GM12872 (cell line): ENCODE measurements around the gene VHLL.

ENCODE experiments used
- TF ChIP-seq, protein P1 (sequence below): IDR thresholded peaks from 3 replicates; pipeline ENCODE4 v1.5.1; 2011; ENCODE audit warnings: low read depth, mild to moderate bottlenecking, low read length, moderate library complexity; ENCODE audit not compliant: insufficient read depth

Gene VHLL

DNA sequence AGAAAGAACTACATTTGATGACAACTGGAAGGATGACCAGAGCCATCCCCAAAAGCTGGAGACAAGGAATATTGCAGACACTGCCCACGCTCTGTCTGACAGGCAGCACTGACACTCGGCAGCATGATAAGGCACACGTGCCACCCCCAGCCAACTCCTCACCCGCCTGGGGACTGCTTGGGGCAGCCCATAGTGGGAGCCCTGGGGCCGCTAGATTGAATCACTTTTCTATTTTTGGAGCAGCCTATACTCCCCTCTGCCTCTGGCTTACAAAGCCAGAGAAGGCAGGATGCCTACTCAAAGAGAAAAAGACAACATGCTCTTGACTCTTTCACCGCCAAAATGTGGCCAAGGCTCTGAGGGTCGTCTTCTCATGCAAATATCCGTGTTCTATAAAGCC, 17.8 kb downstream of the VHLL start:
- TF ChIP-seq, protein P1, sequence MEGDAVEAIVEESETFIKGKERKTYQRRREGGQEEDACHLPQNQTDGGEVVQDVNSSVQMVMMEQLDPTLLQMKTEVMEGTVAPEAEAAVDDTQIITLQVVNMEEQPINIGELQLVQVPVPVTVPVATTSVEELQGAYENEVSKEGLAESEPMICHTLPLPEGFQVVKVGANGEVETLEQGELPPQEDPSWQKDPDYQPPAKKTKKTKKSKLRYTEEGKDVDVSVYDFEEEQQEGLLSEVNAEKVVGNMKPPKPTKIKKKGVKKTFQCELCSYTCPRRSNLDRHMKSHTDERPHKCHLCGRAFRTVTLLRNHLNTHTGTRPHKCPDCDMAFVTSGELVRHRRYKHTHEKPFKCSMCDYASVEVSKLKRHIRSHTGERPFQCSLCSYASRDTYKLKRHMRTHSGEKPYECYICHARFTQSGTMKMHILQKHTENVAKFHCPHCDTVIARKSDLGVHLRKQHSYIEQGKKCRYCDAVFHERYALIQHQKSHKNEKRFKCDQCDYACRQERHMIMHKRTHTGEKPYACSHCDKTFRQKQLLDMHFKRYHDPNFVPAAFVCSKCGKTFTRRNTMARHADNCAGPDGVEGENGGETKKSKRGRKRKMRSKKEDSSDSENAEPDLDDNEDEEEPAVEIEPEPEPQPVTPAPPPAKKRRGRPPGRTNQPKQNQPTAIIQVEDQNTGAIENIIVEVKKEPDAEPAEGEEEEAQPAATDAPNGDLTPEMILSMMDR: peak; percentile 26; the same call in 1 of the 3 replicates

DNA sequence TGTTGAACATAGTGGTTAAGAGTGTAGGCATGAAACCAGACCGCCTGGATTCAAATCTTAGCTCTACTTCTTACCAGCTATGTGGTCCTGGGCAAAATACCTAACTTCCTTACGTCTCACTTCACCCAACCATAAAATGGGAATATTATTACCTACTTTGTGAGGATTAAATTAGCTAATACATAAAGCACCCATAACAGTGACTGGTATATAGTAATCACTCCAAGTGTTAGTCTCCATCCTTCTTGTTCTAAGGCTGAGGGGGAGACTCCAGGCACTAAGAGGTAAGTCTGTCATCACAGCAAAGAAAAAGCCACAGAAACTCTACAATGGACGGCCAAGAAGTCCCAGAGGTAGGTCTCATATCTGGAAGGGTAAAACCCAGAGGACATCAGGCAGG, 19.3 kb downstream of the VHLL start:
- TF ChIP-seq, protein P1: no peak

DNA sequence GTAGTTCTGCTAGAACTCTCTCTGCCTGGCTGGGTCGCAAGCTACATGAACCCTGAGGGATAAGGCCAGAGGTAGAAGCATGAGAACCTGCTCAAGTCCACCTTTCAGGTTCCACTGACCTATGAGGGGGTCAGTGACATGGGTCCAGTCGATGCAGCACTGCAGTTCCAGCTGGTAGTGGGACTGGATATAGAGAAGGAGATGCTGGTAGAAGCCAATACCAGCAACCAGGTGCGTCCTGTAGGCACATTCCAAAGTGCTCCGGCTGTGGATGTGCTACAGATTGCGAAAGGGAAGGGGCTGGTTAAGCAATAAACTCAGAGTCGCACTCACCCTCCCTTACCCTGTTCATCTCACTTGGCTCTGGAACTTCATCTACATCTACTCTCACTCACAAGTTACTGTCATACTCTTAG, 22.1 kb downstream of the VHLL start:
- TF ChIP-seq, protein P1: no peak

DNA sequence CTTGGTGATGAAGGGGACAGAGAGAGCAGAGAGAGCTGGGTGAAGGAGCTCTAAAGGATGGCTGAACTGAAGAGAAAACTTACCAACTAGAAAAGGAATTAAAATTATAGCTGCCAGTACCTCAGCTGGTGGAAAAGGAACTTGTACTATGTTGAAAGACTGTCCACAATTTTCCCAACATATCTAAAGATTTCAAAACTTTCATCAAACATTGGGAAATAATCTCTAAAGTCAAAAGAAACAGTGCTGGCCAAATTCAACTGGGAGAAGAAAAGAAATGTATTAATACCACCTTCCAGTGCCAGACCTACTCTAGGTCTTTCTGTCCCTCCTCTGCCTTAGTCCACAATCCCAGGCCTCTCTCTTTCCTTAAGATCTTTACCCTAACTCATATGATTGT, 22.6 kb downstream of the VHLL start:
- TF ChIP-seq, protein P1: no peak

DNA sequence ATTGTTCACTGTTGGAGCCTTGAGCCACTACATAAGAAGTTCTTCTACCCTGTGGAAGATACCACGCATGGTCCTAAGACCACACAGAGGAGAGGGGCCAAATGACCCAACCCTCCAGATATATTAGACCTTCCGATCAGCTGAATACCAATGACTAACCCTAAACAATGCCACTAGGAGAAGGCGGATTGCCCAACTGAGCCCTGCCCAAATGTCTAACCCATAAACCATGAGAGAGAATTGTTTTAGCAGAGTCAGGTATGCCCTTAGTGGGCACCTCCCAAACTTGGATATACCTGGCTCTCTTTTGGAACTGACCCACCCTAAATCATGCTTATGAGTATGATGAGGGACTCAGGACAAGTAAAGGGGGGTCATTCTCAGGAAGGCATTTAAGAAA, 28.8 kb downstream of the VHLL start:
- TF ChIP-seq, protein P1: no peak

DNA sequence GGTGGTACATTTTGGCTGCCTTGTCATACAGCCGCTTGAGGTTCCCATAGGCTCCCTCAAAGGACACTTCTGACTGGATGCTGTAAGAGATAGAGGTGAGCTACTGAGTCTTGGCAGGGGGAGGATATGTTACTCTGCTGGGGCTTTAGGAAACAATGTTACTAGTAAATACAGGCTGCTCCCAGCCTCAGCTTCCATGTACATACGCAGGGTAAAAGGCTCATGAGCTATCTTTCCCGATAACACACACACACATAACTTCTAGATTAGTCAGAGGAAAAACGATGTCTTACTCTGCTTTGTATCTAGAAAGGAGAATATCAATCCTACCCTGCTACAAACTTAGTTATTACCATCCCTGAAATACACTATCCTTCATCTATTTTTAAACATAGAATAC, 30.8 kb downstream of the VHLL start:
- TF ChIP-seq, protein P1: no peak

DNA sequence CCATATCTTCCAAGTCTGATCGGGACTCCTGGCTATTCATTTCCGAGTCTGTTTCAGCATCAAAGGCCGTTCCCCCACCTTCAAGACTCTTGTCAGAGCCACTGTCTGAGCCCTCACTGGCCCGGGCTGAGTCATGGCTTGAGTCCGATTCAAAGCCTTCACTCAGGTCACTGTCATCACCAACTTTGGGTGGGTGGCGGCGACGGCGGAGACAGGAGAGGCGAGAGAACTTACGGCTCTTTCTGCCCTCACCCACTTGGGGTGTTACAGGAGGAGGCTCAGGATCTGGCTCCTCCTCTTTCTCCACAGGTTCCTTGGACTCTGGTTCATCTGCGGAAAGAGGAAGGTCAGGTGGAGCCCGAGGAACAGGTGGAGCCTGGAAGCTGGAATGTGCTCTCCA, 33.1 kb downstream of the VHLL start:
- TF ChIP-seq, protein P1: no peak

DNA sequence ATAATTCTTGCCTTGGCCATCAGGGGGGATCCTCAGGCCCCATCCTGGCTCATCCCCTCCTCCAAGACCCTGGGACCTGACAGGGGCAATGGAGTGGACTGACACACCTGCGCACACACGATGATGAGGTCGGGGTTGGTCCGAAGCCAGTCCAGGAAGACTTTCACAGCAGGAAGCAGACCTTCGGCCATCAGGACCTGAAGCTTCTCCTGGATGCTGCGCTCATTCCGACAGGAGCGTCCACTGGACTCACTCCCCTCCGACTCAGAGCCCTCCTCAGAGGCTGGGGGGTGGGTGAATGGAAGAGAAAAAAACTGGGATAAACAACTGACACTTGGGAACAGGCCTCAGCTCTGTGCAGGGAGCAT, 35.8 kb downstream of the VHLL start:
- TF ChIP-seq, protein P1: no peak
